GM18907 (cell line): ENCODE results near the gene RYR3.

Experiments
- ATAC-seq: cut with Tn5 transposase; IDR thresholded peaks from one replicate; pipeline ENCODE4 v1.9.1; 2021; ENCODE audit warnings: mild to moderate bottlenecking, moderate library complexity; ENCODE audit not compliant: unreplicated experiment

The RYR3 gene

GRCh38 chr15:33378866-33379480 is 68.2 kb downstream of the RYR3 start:
- no peak for ATAC-seq

- no peak for ATAC-seq
Measured at GRCh38 chr15:33380406-33380805, 69.6 kb downstream of the RYR3 start.

DNA sequence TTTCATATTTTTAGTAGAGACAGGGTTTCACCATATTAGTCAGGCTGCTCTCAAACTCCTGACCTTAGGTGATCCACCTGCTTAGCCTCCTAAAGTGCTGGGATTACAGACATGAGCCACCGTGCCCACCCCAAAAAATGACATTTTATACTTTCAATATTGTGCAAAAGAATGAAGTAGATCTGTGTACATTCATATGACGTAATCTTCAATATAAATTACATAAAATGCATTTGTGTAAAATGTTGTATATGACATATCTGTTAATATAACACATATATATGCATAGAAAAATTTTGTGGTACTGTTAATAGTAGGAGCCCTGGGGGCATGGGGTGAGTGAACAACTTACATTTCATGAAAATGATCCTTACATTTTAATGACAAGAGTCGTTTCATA is 71.7 kb downstream of the RYR3 start:
- ATAC-seq, result no peak

DNA sequence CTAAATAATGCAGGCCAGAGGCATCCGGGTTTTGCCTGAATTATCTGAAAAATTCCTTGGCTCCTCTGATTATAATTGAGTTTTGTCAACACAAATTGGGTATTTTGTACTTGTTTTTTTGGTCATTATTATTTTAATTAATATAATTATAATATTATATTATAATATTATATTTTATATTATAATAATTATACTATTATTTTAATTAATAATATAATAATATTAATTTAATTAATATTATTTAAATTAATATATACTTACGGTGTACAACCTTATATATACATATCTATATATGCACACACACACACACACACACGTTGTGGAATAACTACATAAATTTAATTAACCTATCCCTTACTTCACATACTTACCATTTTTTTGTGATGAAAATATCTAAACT is 73.5 kb downstream of the RYR3 start:
- no peak for ATAC-seq

DNA sequence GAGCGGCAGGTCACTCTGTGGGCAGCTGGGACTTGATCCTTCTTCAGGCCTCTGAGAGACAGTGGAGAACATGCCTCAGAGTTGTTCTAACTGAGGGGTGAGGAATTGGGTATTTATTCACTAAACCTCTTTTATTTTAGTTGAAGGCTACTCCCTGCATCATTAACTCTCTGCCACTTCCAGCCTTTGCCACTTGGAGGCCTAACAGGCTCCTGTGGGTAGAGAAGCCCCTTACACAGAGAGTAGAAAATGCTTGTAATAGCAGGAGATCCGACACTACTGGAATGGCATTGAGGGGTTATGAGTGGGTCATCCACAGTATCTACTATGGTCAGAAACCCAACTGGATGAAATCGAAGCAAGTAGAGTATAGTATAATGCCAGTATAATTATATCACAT is 81.7 kb downstream of the RYR3 start:
- no peak for ATAC-seq

GRCh38 chr15:33393546-33393945 is 82.8 kb downstream of the RYR3 start:
- no peak for ATAC-seq

DNA sequence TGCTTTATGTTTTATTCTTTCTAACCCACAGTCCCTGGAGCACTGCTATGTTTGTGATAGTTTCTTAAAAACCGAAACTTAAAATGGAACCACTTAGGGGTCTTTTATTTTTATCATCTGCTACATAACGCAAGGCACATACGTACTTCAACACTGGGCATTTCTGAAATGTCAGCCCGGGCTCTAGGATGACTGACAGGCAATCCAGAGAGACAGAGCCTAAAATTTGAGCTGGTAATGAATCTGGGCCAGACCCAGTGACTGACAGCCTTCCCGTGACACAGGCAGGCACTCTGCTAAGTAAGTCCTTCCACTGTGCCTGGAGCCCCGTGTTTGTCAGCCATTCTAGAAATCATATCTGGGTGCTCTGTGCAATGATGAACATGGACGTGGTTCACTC is 84.6 kb downstream of the RYR3 start:
- ATAC-seq, result no peak

DNA sequence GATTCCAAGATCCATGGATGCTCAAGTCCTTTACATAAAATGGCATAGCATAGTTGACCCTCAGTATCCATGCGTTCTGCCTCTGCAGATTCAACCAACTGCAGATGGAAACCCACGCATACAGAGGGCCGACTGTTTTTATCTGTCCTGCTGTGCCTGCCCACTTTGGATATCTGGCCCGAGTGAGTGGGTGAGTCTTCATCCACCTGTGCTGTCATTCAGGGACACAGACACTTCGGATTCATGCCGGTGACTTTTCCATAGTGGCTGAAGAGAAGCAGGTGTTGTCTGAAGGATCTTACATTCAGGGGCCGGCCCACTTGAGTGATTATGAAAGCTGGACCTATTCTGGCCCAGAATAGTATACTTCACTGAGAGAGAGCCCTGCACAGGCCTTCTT is 85.1 kb downstream of the RYR3 start:
- no peak for ATAC-seq

DNA sequence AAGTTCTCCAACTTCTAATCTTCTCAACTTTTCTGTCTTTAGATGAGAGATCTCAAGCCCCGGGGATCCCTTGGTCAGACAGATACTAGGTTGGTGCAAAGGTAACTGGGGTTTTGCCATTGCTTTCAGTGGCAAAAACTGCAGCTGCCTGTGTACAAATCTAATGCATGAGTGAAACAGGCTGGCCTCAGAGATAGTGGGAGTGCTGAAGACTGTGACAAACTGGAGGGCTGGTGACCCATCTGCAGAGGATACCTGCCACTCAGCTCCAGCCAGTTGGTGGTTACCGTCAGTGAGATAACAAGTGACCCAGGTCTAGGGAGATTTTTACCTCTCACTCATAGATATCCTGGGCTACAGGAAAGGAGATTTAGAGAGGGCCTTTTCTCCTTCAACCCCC is 85.7 kb downstream of the RYR3 start:
- no peak for ATAC-seq

- ATAC-seq, result no peak
Measured at GRCh38 chr15:33398555-33398954, 87.8 kb downstream of the RYR3 start.

GRCh38 chr15:33400941-33401340 is 90.2 kb downstream of the RYR3 start:
- ATAC-seq, result no peak

DNA sequence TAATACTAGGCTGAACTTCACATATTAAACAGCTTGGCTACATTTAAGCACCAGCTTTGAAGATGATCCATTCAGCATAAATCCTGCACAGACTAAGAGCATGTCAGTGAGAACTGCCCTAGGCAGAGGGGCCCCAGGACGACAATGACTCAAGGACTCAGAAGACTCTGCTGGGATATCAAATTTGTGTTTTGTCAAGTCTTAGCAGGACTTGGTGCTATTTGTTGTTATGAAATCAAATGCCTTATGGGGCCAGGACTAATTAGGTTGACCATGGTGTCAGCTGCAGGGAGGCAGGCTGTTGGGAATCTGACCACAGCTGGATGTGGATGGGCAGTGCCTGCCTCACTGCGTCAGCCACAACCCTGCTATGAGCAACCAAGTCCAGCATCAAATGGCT is 91.8 kb downstream of the RYR3 start:
- ATAC-seq, result no peak

GRCh38 chr15:33405096-33405495 is 94.3 kb downstream of the RYR3 start:
- ATAC-seq, result no peak

DNA sequence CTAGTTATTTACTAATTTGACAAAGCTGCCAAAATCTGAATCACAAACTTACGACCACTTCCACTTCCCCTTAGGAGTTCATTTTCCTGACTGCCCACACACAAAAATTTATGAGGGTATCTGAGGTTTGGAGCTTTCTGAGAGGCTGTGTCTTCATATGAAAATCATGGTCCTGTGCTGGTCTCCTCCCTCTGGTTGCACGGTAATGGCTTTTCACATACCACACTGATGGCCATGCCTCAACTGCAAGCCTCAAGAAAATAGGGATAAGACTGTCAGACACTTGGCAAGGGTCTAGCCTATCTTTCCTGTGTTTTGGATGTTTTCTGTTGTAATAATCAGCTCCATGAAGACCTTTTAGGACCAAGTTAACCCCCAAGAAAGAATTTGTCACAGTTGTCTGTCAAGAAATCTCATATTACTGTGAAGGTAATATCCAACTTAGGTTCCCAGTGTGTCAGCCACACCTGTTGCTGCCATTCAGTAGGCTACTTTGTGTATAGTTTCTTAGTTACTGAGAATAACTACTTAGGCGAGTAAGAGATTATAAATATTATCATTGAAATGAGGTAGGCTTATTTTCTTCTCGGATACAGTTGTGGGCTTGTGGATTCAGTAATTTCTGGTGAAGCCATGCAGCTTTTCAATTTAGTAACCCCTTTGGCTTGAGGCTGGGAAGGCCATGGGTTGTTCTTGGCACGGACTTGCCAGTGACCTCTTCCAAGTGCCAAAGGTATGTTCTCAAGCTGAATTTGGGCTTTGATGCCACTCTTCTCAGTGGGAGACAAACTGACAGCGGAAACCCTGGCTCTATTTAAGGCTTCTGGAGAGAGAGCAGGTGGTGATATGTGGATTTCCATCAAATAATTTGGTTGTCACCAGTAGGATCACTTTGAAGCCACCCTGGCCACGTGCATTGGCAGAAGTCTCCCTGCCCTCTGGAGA is 101.1 kb downstream of the RYR3 start:
- no peak for ATAC-seq

DNA sequence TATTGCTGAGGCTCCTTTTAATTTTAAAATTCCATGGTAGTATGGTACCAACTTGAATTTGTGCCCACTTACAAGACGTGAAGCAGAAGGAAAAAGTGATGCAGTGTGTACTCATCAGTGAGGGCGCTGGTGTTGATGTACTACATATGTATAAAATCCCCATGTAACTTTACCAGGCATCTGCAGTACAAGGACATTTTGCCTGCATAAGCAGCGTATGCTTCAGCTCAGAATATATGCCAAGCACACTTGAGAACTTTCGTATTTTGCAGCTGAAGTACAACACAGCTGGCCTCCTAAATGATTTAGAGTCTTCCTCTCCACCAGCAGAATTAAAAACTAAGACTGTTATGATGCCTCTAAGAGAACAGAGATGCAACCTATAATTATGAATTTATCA is 108.9 kb downstream of the RYR3 start:
- ATAC-seq, result no peak

- no peak for ATAC-seq
Measured at GRCh38 chr15:33424025-33424424, 113.3 kb downstream of the RYR3 start.

- no peak for ATAC-seq
Measured at GRCh38 chr15:33425142-33425541, 114.4 kb downstream of the RYR3 start.

DNA sequence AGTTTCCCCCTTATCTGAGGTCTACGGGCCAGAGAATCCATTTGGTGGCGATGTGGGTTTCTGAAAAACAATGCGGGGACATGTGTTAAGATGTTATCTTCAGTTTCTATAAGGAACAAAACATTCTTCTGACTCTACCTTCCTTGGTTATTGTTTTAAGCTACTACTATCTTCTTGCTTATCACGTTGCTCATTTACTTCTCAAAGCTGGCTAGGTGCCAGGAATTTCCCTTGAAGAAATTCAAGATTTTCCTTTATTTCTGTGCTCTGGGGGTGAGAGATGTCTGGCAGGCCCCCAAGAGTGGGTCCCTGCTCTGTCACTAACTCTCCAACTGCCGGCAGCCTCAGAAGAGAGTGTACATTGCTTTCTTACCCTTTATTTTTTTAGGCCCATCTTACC is 119.8 kb downstream of the RYR3 start:
- ATAC-seq, result no peak

DNA sequence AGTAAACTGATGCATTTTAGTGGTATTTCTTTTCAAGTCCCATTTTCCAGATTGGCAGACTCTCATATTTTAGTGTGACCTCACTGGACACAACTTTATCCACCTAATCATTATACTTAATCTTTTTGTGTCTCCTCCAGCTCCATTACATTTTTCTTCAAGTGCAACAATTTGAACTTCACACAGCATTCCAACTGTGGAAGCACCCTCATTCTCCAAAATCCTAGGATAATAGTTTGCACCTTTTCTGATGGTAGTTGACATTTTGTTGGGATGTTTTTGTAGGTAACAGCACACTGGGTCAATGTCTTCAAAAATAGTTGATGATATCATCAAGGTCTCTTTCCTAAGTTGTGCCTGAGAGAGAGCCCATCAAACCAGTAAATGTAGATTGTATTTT is 123.1 kb downstream of the RYR3 start:
- no peak for ATAC-seq

- no peak for ATAC-seq
Measured at GRCh38 chr15:33438396-33438795, 127.6 kb downstream of the RYR3 start.

DNA sequence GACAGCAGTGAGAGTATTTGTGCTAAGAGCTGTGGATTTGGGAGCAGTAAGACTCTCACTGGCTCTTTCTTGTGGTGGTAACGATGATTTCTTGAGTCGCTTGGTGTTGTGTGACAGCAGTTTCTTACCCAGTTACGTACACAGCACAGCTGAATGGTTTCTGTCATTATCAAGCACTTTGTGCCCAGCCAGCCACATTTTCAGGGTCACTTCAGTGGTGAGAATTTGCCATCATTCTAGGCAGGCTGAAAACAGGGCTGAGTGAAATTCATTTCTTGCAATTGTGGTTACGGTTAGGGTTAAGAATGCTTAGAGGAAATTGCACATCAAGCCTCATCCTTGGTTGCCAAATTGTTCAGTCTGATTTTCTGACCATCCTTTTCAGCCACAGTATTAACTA is 130.1 kb downstream of the RYR3 start:
- ATAC-seq, result no peak

DNA sequence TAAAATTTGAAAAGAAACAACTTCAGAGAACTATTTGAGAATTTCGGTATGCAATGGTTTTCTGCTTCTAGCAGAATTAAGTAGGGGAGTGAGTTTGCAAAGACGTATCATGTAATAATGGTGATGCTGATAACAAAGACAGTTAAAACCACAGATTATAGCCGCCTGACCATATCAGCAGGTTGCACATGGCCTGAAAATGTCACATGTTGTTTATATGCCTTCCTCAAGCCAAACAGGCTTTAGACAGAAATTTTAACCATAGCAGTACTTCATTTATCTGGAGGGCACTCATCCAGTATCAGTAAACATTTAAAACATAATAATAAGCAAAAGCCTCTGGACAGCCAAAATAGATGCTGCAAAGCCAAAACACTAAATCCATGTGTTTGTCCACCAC is 131.7 kb downstream of the RYR3 start:
- no peak for ATAC-seq
